Measurements from ENCODE around the gene PRSS50.

GRCh38 chr3:46684891-46685290 lies 32.8 kb downstream of the PRSS50 start:
- TF ChIP-seq, protein P1, sequence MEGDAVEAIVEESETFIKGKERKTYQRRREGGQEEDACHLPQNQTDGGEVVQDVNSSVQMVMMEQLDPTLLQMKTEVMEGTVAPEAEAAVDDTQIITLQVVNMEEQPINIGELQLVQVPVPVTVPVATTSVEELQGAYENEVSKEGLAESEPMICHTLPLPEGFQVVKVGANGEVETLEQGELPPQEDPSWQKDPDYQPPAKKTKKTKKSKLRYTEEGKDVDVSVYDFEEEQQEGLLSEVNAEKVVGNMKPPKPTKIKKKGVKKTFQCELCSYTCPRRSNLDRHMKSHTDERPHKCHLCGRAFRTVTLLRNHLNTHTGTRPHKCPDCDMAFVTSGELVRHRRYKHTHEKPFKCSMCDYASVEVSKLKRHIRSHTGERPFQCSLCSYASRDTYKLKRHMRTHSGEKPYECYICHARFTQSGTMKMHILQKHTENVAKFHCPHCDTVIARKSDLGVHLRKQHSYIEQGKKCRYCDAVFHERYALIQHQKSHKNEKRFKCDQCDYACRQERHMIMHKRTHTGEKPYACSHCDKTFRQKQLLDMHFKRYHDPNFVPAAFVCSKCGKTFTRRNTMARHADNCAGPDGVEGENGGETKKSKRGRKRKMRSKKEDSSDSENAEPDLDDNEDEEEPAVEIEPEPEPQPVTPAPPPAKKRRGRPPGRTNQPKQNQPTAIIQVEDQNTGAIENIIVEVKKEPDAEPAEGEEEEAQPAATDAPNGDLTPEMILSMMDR (IDR thresholded peaks at IDR 0.05): no peak
- no peak for TF ChIP-seq POLR2A (IDR thresholded peaks at IDR 0.05)

Data from body of pancreas (tissue), 4 donors.